Raji (cell line): Measurements from ENCODE around the gene SLC25A30.

Experiments
- POLR2A ChIP-seq: IDR thresholded peaks from 2 replicates; pipeline ENCODE4 v1.6.1; 2011; ENCODE audit warnings: low read depth, low read length, control low read depth; ENCODE audit not compliant: insufficient read depth

Gene SLC25A30

GRCh38 chr13:45417790-45418534, at the start of gene SLC25A30:
Gene SLC25A30 (minus strand): TSS chr13:45418373. CDS start chr13:45411425, 6,948 bp downstream.
- peak; percentile 42; the same call in 1 of the 2 replicates for TF ChIP-seq POLR2A

- TF ChIP-seq POLR2A: no peak
Observed at GRCh38 chr13:45466359-45466758, 48.2 kb upstream of the SLC25A30 start.

GRCh38 chr13:45464687-45465453, 46.7 kb upstream of the SLC25A30 start, which contains the start of gene COG3:
Gene COG3 (plus strand): TSS chr13:45464939. CDS start chr13:45465037, 98 bp downstream.
- TF ChIP-seq POLR2A: peak; percentile 63

GRCh38 chr13:45464141-45464686, 46.0 kb upstream of the SLC25A30 start:
- no peak for TF ChIP-seq POLR2A

GRCh38 chr13:45456196-45456972, 38.2 kb upstream of the SLC25A30 start:
- TF ChIP-seq POLR2A: no peak

- no peak for TF ChIP-seq POLR2A
Observed at GRCh38 chr13:45454204-45454603, 36.0 kb upstream of the SLC25A30 start.

- TF ChIP-seq POLR2A: no peak
Observed at GRCh38 chr13:45451282-45451681, 33.1 kb upstream of the SLC25A30 start.

- no peak for TF ChIP-seq POLR2A
Observed at GRCh38 chr13:45448965-45449559, 30.9 kb upstream of the SLC25A30 start.

- no peak for TF ChIP-seq POLR2A
Observed at GRCh38 chr13:45447050-45447661, 29.0 kb upstream of the SLC25A30 start.

- no peak for TF ChIP-seq POLR2A
Observed at GRCh38 chr13:45446181-45446580, 28.0 kb upstream of the SLC25A30 start.

GRCh38 chr13:45445053-45445452, 26.9 kb upstream of the SLC25A30 start:
- TF ChIP-seq POLR2A: no peak

GRCh38 chr13:45441633-45442032, 23.5 kb upstream of the SLC25A30 start:
- TF ChIP-seq POLR2A: no peak

GRCh38 chr13:45439781-45440462, 21.7 kb upstream of the SLC25A30 start:
- TF ChIP-seq POLR2A: no peak

GRCh38 chr13:45439008-45439407, 20.8 kb upstream of the SLC25A30 start:
- no peak for TF ChIP-seq POLR2A
